Thyroid gland (tissue), 4 donors: ENCODE results near the gene UTS2B. TPM values are rescaled to one million over a fixed set of nuclear protein-coding genes. Genes with fewer than 3 reads are reported as not detected.

Experiments used
- DNase-seq, 2 donors: peaks; one replicate each; pipeline ENCODE4 v3.0.0-alpha.2; 2019
- H3K27ac ChIP-seq, 3 donors: fragments of 200-600 bp; sonication (generic); 1 replicate in 2 of 3; 2 replicates in 1 of 3; pipeline ENCODE4 v1.5.1; 2016 to 2019; ENCODE audit warnings: mild to moderate bottlenecking in 1 of 3, moderate library complexity in 1 of 3
- H3K27me3 ChIP-seq: fragments of 200-600 bp; sonication (generic); one replicate; pipeline ENCODE4 v1.5.1; 2019
- H3K36me3 ChIP-seq, 2 donors: fragments of 200-600 bp; sonication (generic); one replicate each; pipeline ENCODE4 v1.5.1; 2016 to 2019
- H3K4me1 ChIP-seq, 2 donors: fragments of 200-600 bp; sonication (generic); one replicate each; pipeline ENCODE4 v1.5.1; 2017 to 2019
- H3K4me3 ChIP-seq, 3 donors: fragments of 200-600 bp; sonication (generic); replicated peaks in 1 of 3; 1 replicate in 2 of 3; 2 replicates in 1 of 3; pipeline ENCODE4 v1.5.1; 2016; ENCODE audit warnings: mild to moderate bottlenecking in 1 of 3
- H3K9me3 ChIP-seq: fragments of 200-600 bp; sonication (generic); one replicate; pipeline ENCODE4 v1.5.1; 2017
- CTCF ChIP-seq, 6 experiments: fragments of 200-600 bp in 3 of 6; fragments of 450-650 bp in 3 of 6; sonication (generic) in 3 of 6; IDR thresholded peaks; one replicate each; pipeline ENCODE4 v1.5.1; 2016 to 2019; ENCODE audit warnings: antibody characterized with exemption in 6 of 6, mild to moderate bottlenecking in 2 of 6, inconsistent platforms in 1 of 6, moderate library complexity in 1 of 6
- POLR2A ChIP-seq, 2 donors: fragments of 450-650 bp; IDR thresholded peaks; one replicate each; pipeline ENCODE4 v1.6.1; 2017; ENCODE audit warnings: antibody characterized with exemption in 2 of 2, mild to moderate bottlenecking in 2 of 2, moderate library complexity in 1 of 2
- WGBS, 2 donors: methylation state at CpG; one replicate each; pipeline ENCODE4 v1.1.5; 2017; 5-methylcytosine and 5-hydroxymethylcytosine counted together
- intact Hi-C: fragments of 100-400 bp; cut with DNase I; formaldehyde crosslinking; loops from one replicate; pipeline ENCODE4 v1.15.1; 2023
- total RNA-seq, 4 donors: library from RNA; depleted of rRNA; stranded (reverse); fragments of >200 nt; gene quantifications; one replicate each; pipeline ENCODE4 v1.2.3, GENCODE V29; 2016

The UTS2B gene
- total RNA-seq: 1 to 10 TPM in 2 of 4 donors, under 1 TPM in 1, not detected in 1; 0.27 to 2.0 (median 1.4) TPM

- WGBS, 2 donors: 2 to 3% methylated on average over 26 to 32 of the region's 37 CpGs
- DNase-seq: peak; percentile 52 to 55
- peak within 1 kb of the TSS; percentile 90 to 97 (median 96) for H3K27ac ChIP-seq
- no peaks in the 10 kb centered on the region for H3K9me3 ChIP-seq
- H3K4me1 ChIP-seq: peaks cover 23 to 32% of the 10 kb centered on the region in 2 donors
- H3K36me3 ChIP-seq: no peaks in the 10 kb centered on the region
- no peaks in the 10 kb centered on the region for H3K27me3 ChIP-seq
- TF ChIP-seq POLR2A (IDR thresholded peaks at IDR 0.05) (no peak), CTCF (IDR thresholded peaks at IDR 0.05) (no peak)
- intact Hi-C loops: loop anchor here (10.0 kb wide), 1 partner anchor 55 kb away; no protein-coding TSS in a partner anchor
- peak within 1 kb of the TSS; percentile 56 to 98 (median 84) for H3K4me3 ChIP-seq
Observed at GRCh38 chr3:191329654-191330529, at the start of gene UTS2B. UTS2B (minus strand) TSS chr3:191330526; CDS start chr3:191282189, 48,337 bp downstream.

- no peak for DNase-seq
- Histone ChIP-seq H3K4me1 (peaks cover 11 to 25% of the 10 kb centered on the region in 2 donors), H3K9me3 (no peaks in the 10 kb centered on the region), H3K27ac (no peak overlapping the region), H3K27me3 (no peaks in the 10 kb centered on the region), H3K36me3 (peaks cover 15 to 29% of the 10 kb centered on the region in 2 donors), H3K4me3 (no peak overlapping the region)
- TF ChIP-seq CTCF (IDR thresholded peaks at IDR 0.05) (no peak), POLR2A (IDR thresholded peaks at IDR 0.05) (no peak)
- intact Hi-C loops: loop anchor here (10.0 kb wide), 1 partner anchor 45 kb away; the partner anchor contains the start of gene UTS2B
- 62 to 73% methylated on average over 2 of the region's 2 CpGs for WGBS, 2 donors
Observed at GRCh38 chr3:191380001-191380400, 49.7 kb upstream of the UTS2B start.

- no peak for TF ChIP-seq POLR2A (IDR thresholded peaks at IDR 0.05)
- TF ChIP-seq CTCF (IDR thresholded peaks at IDR 0.05): no peak
- Histone ChIP-seq H3K4me1 (peaks cover 12 to 25% of the 10 kb centered on the region in 2 donors), H3K36me3 (peaks cover 15 to 29% of the 10 kb centered on the region in 2 donors)
Observed at GRCh38 chr3:191379446-191379845, 49.1 kb upstream of the UTS2B start.

GRCh38 chr3:191378142-191378812 lies 48.0 kb upstream of the UTS2B start:
- Histone ChIP-seq H3K4me1 (peaks cover 15 to 25% of the 10 kb centered on the region in 2 donors), H3K9me3 (no peaks in the 10 kb centered on the region), H3K4me3 (no peak overlapping the region), H3K27me3 (no peaks in the 10 kb centered on the region), H3K27ac (no peak overlapping the region), H3K36me3 (peaks cover 15 to 29% of the 10 kb centered on the region in 2 donors)
- no peak for DNase-seq
- intact Hi-C loops: no loop called here
- TF ChIP-seq CTCF (IDR thresholded peaks at IDR 0.05): no peak
- no peak for TF ChIP-seq POLR2A (IDR thresholded peaks at IDR 0.05)

More at GRCh38 chr3:191379446-191379845, 49.1 kb upstream of the UTS2B start:
- Histone ChIP-seq H3K27me3 (no peaks in the 10 kb centered on the region), H3K27ac (no peak overlapping the region), H3K9me3 (no peaks in the 10 kb centered on the region), H3K4me3 (no peak overlapping the region)
- 71 to 95% methylated on average over 2 of the region's 2 CpGs for WGBS, 2 donors
- intact Hi-C loops: no loop called here
- no peak for DNase-seq
